OCI-LY7 (cell line): ENCODE data around the gene ELL.

ENCODE experiments used
- EZH2phosphoT487 ChIP-seq: fragments of 200-600 bp; sonication (generic); IDR thresholded peaks from 2 replicates; pipeline ENCODE4 v1.6.1; 2018; ENCODE audit warnings: low read depth, borderline replicate concordance, mild to moderate bottlenecking, mixed run types, antibody characterized with exemption, low read length, moderate library complexity, mixed read lengths
- TF ChIP-seq, protein P1 (sequence below): fragments of 200-600 bp; sonication (generic); conservative IDR thresholded peaks from 2 replicates; pipeline ENCODE4 v1.5.1; 2014; ENCODE audit warnings: mild to moderate bottlenecking, antibody characterized with exemption, low read length, moderate library complexity, mixed read lengths

DNA sequence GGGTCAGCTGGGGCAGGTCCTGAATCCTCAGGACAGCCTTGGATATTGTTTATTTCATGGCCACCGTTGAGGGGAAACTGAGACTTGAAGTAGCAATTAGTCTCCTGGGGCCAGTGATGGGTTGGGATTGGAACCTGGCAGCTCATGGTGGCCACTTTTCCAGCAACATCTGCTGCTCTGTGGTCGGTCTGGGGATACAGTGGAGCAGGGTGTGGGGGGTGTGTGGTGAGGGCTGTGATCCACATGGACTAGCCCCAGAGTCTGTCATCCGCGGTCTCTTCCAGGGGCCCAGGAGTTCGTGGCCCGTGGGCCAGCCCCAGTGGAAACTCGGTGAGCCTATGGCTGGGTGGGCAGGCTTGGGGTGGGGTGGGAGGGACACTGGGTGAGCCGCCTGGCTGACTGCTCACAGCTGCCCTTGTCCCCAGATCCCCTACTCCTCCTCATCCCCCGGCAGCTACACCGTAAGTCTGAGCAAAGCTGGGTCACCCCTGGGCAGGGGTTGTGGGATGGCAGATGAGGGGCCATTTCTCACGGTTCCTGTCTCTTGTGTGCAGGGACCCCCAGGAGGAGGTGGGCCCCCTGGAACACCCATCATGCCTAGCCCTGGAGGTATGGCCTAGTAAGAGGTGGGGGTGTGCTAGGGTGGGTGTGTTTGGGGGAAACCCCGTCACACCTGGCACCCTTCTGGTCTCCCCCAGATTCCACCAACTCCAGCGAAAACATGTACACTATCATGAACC, 89.4 kb downstream of the ELL start:
- TF ChIP-seq, protein P1, sequence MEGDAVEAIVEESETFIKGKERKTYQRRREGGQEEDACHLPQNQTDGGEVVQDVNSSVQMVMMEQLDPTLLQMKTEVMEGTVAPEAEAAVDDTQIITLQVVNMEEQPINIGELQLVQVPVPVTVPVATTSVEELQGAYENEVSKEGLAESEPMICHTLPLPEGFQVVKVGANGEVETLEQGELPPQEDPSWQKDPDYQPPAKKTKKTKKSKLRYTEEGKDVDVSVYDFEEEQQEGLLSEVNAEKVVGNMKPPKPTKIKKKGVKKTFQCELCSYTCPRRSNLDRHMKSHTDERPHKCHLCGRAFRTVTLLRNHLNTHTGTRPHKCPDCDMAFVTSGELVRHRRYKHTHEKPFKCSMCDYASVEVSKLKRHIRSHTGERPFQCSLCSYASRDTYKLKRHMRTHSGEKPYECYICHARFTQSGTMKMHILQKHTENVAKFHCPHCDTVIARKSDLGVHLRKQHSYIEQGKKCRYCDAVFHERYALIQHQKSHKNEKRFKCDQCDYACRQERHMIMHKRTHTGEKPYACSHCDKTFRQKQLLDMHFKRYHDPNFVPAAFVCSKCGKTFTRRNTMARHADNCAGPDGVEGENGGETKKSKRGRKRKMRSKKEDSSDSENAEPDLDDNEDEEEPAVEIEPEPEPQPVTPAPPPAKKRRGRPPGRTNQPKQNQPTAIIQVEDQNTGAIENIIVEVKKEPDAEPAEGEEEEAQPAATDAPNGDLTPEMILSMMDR = no peak
- no peak for TF ChIP-seq EZH2phosphoT487
